ENCODE data around the gene PDE4A.
A peak's percentile ranks its signal among the peaks of the same experiment; 100 is the strongest.
"Not testable (repeated sequence)": the region's sequence is repeated elsewhere in the genome, so short reads cannot be mapped to it uniquely, and the experiment has no call there.

PDE4A gene

GRCh38 chr19:10407096-10407495 lies 13.2 kb upstream of the PDE4A start:
- Histone ChIP-seq H3K36me3 (ENCODE audit: insufficient read depth, low read length) (no peaks in the 10 kb centered on the region), H3K9me3 (ENCODE audit: low read depth, low read length) (no peaks in the 10 kb centered on the region), H3K4me3 (no peak overlapping the region), H3K27ac (peak overlapping the region; percentile 60; the same call in 1 of the 2 replicates), H3K9ac (ENCODE audit: insufficient read length) (no peak overlapping the region)
- no peak for TF ChIP-seq POLR2AphosphoS5 (IDR thresholded peaks at IDR 0.05; ENCODE audit: borderline replicate concordance, low read depth, low read length)
- TF ChIP-seq FOXP2 (optimal IDR thresholded peaks at IDR 0.05; ENCODE audit: control extremely low read depth, extremely low read length, insufficient read depth) = no peak
- TF ChIP-seq EZH2 (IDR thresholded peaks at IDR 0.05) = no peak
- no peak for DNase-seq (ENCODE audit: low read depth, low spot score)

- Histone ChIP-seq H3K27ac (no peak overlapping the region), H3K36me3 (ENCODE audit: insufficient read depth, low read length) (no peaks in the 10 kb centered on the region), H3K4me3 (no peak overlapping the region), H3K9me3 (ENCODE audit: low read depth, low read length) (no peaks in the 10 kb centered on the region), H3K9ac (ENCODE audit: insufficient read length) (no peak overlapping the region)
- TF ChIP-seq EZH2 (IDR thresholded peaks at IDR 0.05) (no peak), FOXP2 (optimal IDR thresholded peaks at IDR 0.05; ENCODE audit: control extremely low read depth, extremely low read length, insufficient read depth) (no peak)
- DNase-seq (ENCODE audit: low read depth, low spot score) = no peak
Observed at GRCh38 chr19:10408511-10409283, 11.6 kb upstream of the PDE4A start.

GRCh38 chr19:10411224-10411623 lies 9.1 kb upstream of the PDE4A start:
- not testable (repeated sequence) for DNase-seq (ENCODE audit: low read depth, low spot score); H3K9ac ChIP-seq (ENCODE audit: insufficient read length); H3K27ac ChIP-seq; H3K36me3 ChIP-seq (ENCODE audit: insufficient read depth, low read length); H3K9me3 ChIP-seq (ENCODE audit: low read depth, low read length); H3K4me3 ChIP-seq

GRCh38 chr19:10412257-10412977 lies 7.9 kb upstream of the PDE4A start:
- H3K27ac ChIP-seq = 0 out of 2 replicates have a peak overlapping the region, but pooled peaks have one; percentile 26
- TF ChIP-seq FOXP2 (optimal IDR thresholded peaks at IDR 0.05; ENCODE audit: control extremely low read depth, extremely low read length, insufficient read depth) = no peak
- no peak for TF ChIP-seq POLR2AphosphoS5 (IDR thresholded peaks at IDR 0.05; ENCODE audit: borderline replicate concordance, low read depth, low read length)
- no peak for TF ChIP-seq EZH2 (IDR thresholded peaks at IDR 0.05)
- no peak overlapping the region for H3K9ac ChIP-seq (ENCODE audit: insufficient read length)
- no peak for DNase-seq (ENCODE audit: low read depth, low spot score)
- no peak overlapping the region for H3K4me3 ChIP-seq
- peaks cover 4% of the 10 kb centered on the region; the same call in 1 of the 2 replicates for H3K9me3 ChIP-seq (ENCODE audit: low read depth, low read length)
- H3K36me3 ChIP-seq (ENCODE audit: insufficient read depth, low read length) = no peaks in the 10 kb centered on the region

GRCh38 chr19:10416083-10416379 lies 4.3 kb upstream of the PDE4A start:
- Histone ChIP-seq H3K36me3 (ENCODE audit: insufficient read depth, low read length) (no peaks in the 10 kb centered on the region), H3K27ac (peak overlapping the region; percentile 13; the same call in 1 of the 2 replicates), H3K9me3 (ENCODE audit: low read depth, low read length) (peaks cover 4% of the 10 kb centered on the region; the same call in 1 of the 2 replicates), H3K9ac (ENCODE audit: insufficient read length) (peak overlapping the region; percentile 77), H3K4me3 (peak overlapping the region; percentile 100)
- no peak for DNase-seq (ENCODE audit: low read depth, low spot score)
- no peak for TF ChIP-seq POLR2AphosphoS5 (IDR thresholded peaks at IDR 0.05; ENCODE audit: borderline replicate concordance, low read depth, low read length)
- TF ChIP-seq EZH2 (IDR thresholded peaks at IDR 0.05) = no peak
- no peak for TF ChIP-seq FOXP2 (optimal IDR thresholded peaks at IDR 0.05; ENCODE audit: control extremely low read depth, extremely low read length, insufficient read depth)

GRCh38 chr19:10416380-10417257 lies 3.7 kb upstream of the PDE4A start:
- DNase-seq (ENCODE audit: low read depth, low spot score) = peak; percentile 67
- H3K9ac ChIP-seq (ENCODE audit: insufficient read length) = peak overlapping the region; percentile 77
- peaks cover 4% of the 10 kb centered on the region; the same call in 1 of the 2 replicates for H3K9me3 ChIP-seq (ENCODE audit: low read depth, low read length)
- H3K36me3 ChIP-seq (ENCODE audit: insufficient read depth, low read length) = no peaks in the 10 kb centered on the region
- peak overlapping the region; percentile 13; the same call in 1 of the 2 replicates for H3K27ac ChIP-seq
- TF ChIP-seq EZH2 (IDR thresholded peaks at IDR 0.05) (no peak), FOXP2 (optimal IDR thresholded peaks at IDR 0.05; ENCODE audit: control extremely low read depth, extremely low read length, insufficient read depth) (peak; percentile 70), POLR2AphosphoS5 (IDR thresholded peaks at IDR 0.05; ENCODE audit: borderline replicate concordance, low read depth, low read length) (peak; percentile 64; the same call in 1 of the 2 replicates)
- H3K4me3 ChIP-seq = peak overlapping the region; percentile 100

GRCh38 chr19:10417541-10418234 lies 2.6 kb upstream of the PDE4A start:
- Histone ChIP-seq H3K4me3 (peak overlapping the region; percentile 100), H3K9ac (ENCODE audit: insufficient read length) (no peak overlapping the region)

GRCh38 chr19:10418235-10418484 lies 2.2 kb upstream of the PDE4A start:
- no peaks in the 10 kb centered on the region for H3K36me3 ChIP-seq (ENCODE audit: insufficient read depth, low read length)
- H3K27ac ChIP-seq = peak overlapping the region; percentile 96
- no peak overlapping the region for H3K9ac ChIP-seq (ENCODE audit: insufficient read length)
- TF ChIP-seq FOXP2 (optimal IDR thresholded peaks at IDR 0.05; ENCODE audit: control extremely low read depth, extremely low read length, insufficient read depth) (no peak), POLR2AphosphoS5 (IDR thresholded peaks at IDR 0.05; ENCODE audit: borderline replicate concordance, low read depth, low read length) (no peak), EZH2 (IDR thresholded peaks at IDR 0.05) (no peak)
- peaks cover 4% of the 10 kb centered on the region; the same call in 1 of the 2 replicates for H3K9me3 ChIP-seq (ENCODE audit: low read depth, low read length)
- no peak for DNase-seq (ENCODE audit: low read depth, low spot score)
- H3K4me3 ChIP-seq = peak overlapping the region; percentile 100

More at GRCh38 chr19:10417541-10418234, 2.6 kb upstream of the PDE4A start:
- DNase-seq (ENCODE audit: low read depth, low spot score) = no peak
- no peak for TF ChIP-seq FOXP2 (optimal IDR thresholded peaks at IDR 0.05; ENCODE audit: control extremely low read depth, extremely low read length, insufficient read depth)
- no peak for TF ChIP-seq POLR2AphosphoS5 (IDR thresholded peaks at IDR 0.05; ENCODE audit: borderline replicate concordance, low read depth, low read length)
- no peak for TF ChIP-seq EZH2 (IDR thresholded peaks at IDR 0.05)
- Histone ChIP-seq H3K36me3 (ENCODE audit: insufficient read depth, low read length) (no peaks in the 10 kb centered on the region), H3K9me3 (ENCODE audit: low read depth, low read length) (peaks cover 4% of the 10 kb centered on the region; the same call in 1 of the 2 replicates), H3K27ac (peak overlapping the region; percentile 96)

Data from SK-N-MC (cell line).